ENCODE data around the gene NF2. TPM values are rescaled to one million over a fixed set of nuclear protein-coding genes. Genes with fewer than 3 reads are reported as not detected.

The NF2 gene
- polyA plus RNA-seq, 1 donor: 32.3 TPM

- DNase-seq: no peak
Observed at GRCh38 chr22:29663180-29663821, 59.9 kb downstream of the NF2 start.

GRCh38 chr22:29665486-29665885, 62.1 kb downstream of the NF2 start:
- DNase-seq: no peak

- no peak for DNase-seq
Observed at GRCh38 chr22:29668673-29669072, 65.2 kb downstream of the NF2 start.

GRCh38 chr22:29670626-29671025, 67.2 kb downstream of the NF2 start:
- DNase-seq: no peak

GRCh38 chr22:29673361-29674066, 70.1 kb downstream of the NF2 start:
- no peak for DNase-seq

- no peak for DNase-seq
Observed at GRCh38 chr22:29674121-29674520, 70.7 kb downstream of the NF2 start.

GRCh38 chr22:29679316-29679715, 75.9 kb downstream of the NF2 start:
- DNase-seq: no peak

- DNase-seq: no peak
Observed at GRCh38 chr22:29683536-29683935, 80.1 kb downstream of the NF2 start.

GRCh38 chr22:29684244-29684643, 80.8 kb downstream of the NF2 start:
- no peak for DNase-seq

GRCh38 chr22:29689206-29689879, 85.9 kb downstream of the NF2 start:
- DNase-seq: no peak

- no peak for DNase-seq
Observed at GRCh38 chr22:29689880-29690213, 86.4 kb downstream of the NF2 start.

GRCh38 chr22:29690476-29690875, 87.0 kb downstream of the NF2 start:
- DNase-seq: no peak

- DNase-seq: no peak
Observed at GRCh38 chr22:29691636-29692326, 88.3 kb downstream of the NF2 start.

- DNase-seq: no peak
Observed at GRCh38 chr22:29692327-29692640, 88.9 kb downstream of the NF2 start.

GRCh38 chr22:29693161-29693560, 89.7 kb downstream of the NF2 start:
- no peak for DNase-seq

GRCh38 chr22:29693671-29694070, 90.2 kb downstream of the NF2 start:
- no peak for DNase-seq

GRCh38 chr22:29695129-29695926, 91.9 kb downstream of the NF2 start:
- no peak for DNase-seq

- DNase-seq: no peak
Observed at GRCh38 chr22:29697853-29698598, 94.6 kb downstream of the NF2 start.

GRCh38 chr22:29700206-29700899, 96.9 kb downstream of the NF2 start:
- no peak for DNase-seq

- no peak for DNase-seq
Observed at GRCh38 chr22:29700900-29701154, 97.4 kb downstream of the NF2 start.
